HepG2 (cell line): Measurements from ENCODE around the gene ABCB6. TPM values are rescaled to one million over a fixed set of nuclear protein-coding genes. Genes with fewer than 3 reads are reported as not detected.

Experiments used
- ARID2 ChIP-seq: sonication (generic); formaldehyde crosslinking; IDR thresholded peaks from 2 replicates; pipeline ENCODE4 v1.8.1; 2022; ENCODE audit warnings: mild to moderate bottlenecking, missing genetic modification reagents, borderline replicate concordance
- FOXO4 ChIP-seq: sonication (generic); formaldehyde crosslinking; conservative IDR thresholded peaks from 2 replicates; pipeline ENCODE4 v1.8.1; 2023; ENCODE audit warnings: missing genetic modification reagents
- GATAD1 ChIP-seq: IDR thresholded peaks from 2 replicates; pipeline ENCODE4 v1.6.1; 2016; ENCODE audit warnings: missing genetic modification reagents, missing compliant biosample characterization
- GMEB1 ChIP-seq: sonication (generic); formaldehyde crosslinking; IDR thresholded peaks from 2 replicates; pipeline ENCODE4 v1.5.1; 2020; ENCODE audit warnings: missing genetic modification reagents, mild to moderate bottlenecking, borderline replicate concordance
- KDM6A ChIP-seq: IDR thresholded peaks from 2 replicates; pipeline ENCODE4 v1.6.1; 2016; ENCODE audit warnings: low read depth
- KLF12 ChIP-seq: sonication (generic); formaldehyde crosslinking; IDR thresholded peaks from 2 replicates; pipeline ENCODE4 v1.4.0; 2020; ENCODE audit warnings: missing genetic modification reagents, borderline replicate concordance
- PRPF4 ChIP-seq: fragments of 200-400 bp; formaldehyde crosslinking; IDR thresholded peaks from 2 replicates; pipeline ENCODE4 v1.6.1; 2016; ENCODE audit warnings: low read length, low read depth; ENCODE audit not compliant: poor library complexity, severe bottlenecking
- RXRA ChIP-seq: sonication (generic); formaldehyde crosslinking; IDR thresholded peaks from 2 replicates; pipeline ENCODE4 v1.5.1; 2020; ENCODE audit warnings: missing genetic modification reagents
- SKIL ChIP-seq: sonication (generic); formaldehyde crosslinking; IDR thresholded peaks from 2 replicates; pipeline ENCODE4 v1.8.0; 2022; ENCODE audit warnings: missing genetic modification reagents, mild to moderate bottlenecking, moderate library complexity, borderline replicate concordance
- YEATS4 ChIP-seq: sonication (generic); formaldehyde crosslinking; IDR thresholded peaks from 2 replicates; pipeline ENCODE4 v1.4.0; 2020; ENCODE audit warnings: missing genetic modification reagents, borderline replicate concordance
- ZKSCAN1 ChIP-seq: fragments of 150-350 bp; IDR thresholded peaks from 2 replicates; pipeline ENCODE4 v1.6.1; 2014; ENCODE audit warnings: low read length
- ZNF292 ChIP-seq: sonication (generic); formaldehyde crosslinking; IDR thresholded peaks from 2 replicates; pipeline ENCODE4 v1.8.1; 2022; ENCODE audit warnings: mild to moderate bottlenecking, low read depth, missing genetic modification reagents, borderline replicate concordance
- ZNF616 ChIP-seq: sonication (generic); formaldehyde crosslinking; IDR thresholded peaks from 2 replicates; pipeline ENCODE4 v1.5.0; 2020; ENCODE audit warnings: low read depth, mild to moderate bottlenecking, missing genetic modification reagents
- ZNF652 ChIP-seq: IDR thresholded peaks from 2 replicates; pipeline ENCODE4 v1.6.1; 2016; ENCODE audit warnings: low read depth, borderline replicate concordance
- ZNF781 ChIP-seq: sonication (generic); formaldehyde crosslinking; IDR thresholded peaks from 2 replicates; pipeline ENCODE4 v1.5.1; 2020; ENCODE audit warnings: borderline replicate concordance, mild to moderate bottlenecking, missing genetic modification reagents; ENCODE audit errors: not compliant biosample characterization
- ZSCAN31 ChIP-seq: sonication (generic); formaldehyde crosslinking; IDR thresholded peaks from 2 replicates; pipeline ENCODE4 v1.5.0; 2020; ENCODE audit warnings: low read depth, mild to moderate bottlenecking, missing genetic modification reagents
- polyA plus RNA-seq, 8 experiments: library from polyadenylated mRNA; depleted of rRNA in 3 of 8; stranded (reverse) in 7 of 8; unstranded in 1 of 8; fragments of >200 nt; fragmentation: Illumina TruSeq in 4 of 8; extraction: Trizol in 4 of 8; gene quantifications; 2 replicates each; pipeline versions ENCODE4 v1.2.1 to v1.2.3, GENCODE V29; 2011 to 2016; ENCODE audit warnings: low read depth in 4 of 8, missing spikeins in 1 of 8, mixed read lengths in 1 of 8; ENCODE audit not compliant: insufficient read depth in 1 of 8
- total RNA-seq, 5 experiments: library from RNA; depleted of rRNA; stranded (reverse); fragments of >200 nt; fragmentation: Illumina TruSeq; extraction: Trizol; gene quantifications; 2 replicates each; pipeline ENCODE4 v1.2.3, GENCODE V29; 2016; ENCODE audit warnings: low read depth in 1 of 5
- TF ChIP-seq, protein P1 (sequence below): sonication (generic); formaldehyde crosslinking; IDR thresholded peaks from 2 replicates; pipeline ENCODE4 v1.5.0; 2020; ENCODE audit warnings: missing genetic modification reagents
- TF ChIP-seq, protein P2 (sequence below): sonication (generic); formaldehyde crosslinking; IDR thresholded peaks from 2 replicates; pipeline ENCODE4 v1.5.1; 2020; ENCODE audit warnings: missing genetic modification reagents, mild to moderate bottlenecking, borderline replicate concordance

The ABCB6 gene
- total and polyA plus RNA-seq, 2 of the 13 experiments (the other 11 are each of a cell fraction or from before 2014, with no cell fraction given), result 91.1 to 137 TPM

DNA sequence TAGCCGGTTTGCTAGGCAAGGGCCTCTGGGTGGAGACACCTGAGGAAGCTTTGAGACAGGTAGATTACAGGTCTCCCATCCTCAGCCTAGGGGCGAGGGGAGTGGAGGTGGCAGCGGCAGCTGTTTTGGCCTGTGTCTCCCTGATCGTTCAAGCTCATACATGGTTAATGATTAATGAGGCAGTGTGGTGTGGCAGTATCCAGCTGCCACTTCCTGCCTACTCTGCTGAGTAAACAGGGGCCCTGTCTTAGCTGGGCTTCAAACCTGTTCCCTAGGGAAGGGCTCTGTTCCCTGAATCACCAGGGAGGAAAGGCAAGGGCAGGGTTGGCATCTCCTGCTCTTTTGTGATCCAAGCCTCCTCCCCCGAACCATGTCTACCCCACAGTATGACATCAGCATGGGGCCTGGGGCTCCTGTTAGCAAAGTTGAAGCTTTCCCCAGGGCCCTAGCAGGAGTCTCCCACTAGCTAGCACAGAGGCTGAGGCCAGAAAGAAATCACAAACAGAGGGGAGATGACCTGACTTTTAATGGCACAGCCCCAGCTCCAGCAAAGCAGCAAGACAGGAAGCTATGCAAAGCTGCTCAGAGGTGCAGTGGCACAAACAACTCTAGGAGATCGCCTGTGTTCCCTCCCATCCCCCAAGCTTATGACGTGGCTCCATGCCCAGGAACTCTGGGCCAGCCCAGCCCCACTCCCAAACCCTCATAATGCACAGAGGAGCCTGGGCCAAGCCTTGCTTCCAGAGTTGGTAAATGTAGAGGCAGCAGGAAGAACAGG, 30.6 kb upstream of the ABCB6 start (continued):
- TF ChIP-seq SKIL (no peak), FOXO4 (CRISPR knock-in tag) (no peak), PRPF4 (peak; percentile 81), ZNF616 (CRISPR knock-in tag) (0 out of 2 replicates have a peak, but pooled peaks have one; percentile 30), GATAD1 (CRISPR knock-in tag) (peak; percentile 59), ZKSCAN1 (no peak), ARID2 (peak; percentile 97), ZNF781 (CRISPR knock-in tag) (no peak), KLF12 (CRISPR knock-in tag) (no peak), ZSCAN31 (peak; percentile 80), ZNF292 (peak; percentile 92), ZNF652 (CRISPR knock-in tag) (no peak; the same call in 1 of the 2 replicates), GMEB1 (CRISPR knock-in tag) (peak; percentile 49; the same call in 1 of the 2 replicates), YEATS4 (CRISPR knock-in tag) (peak; percentile 76; the same call in 1 of the 2 replicates), KDM6A (CRISPR knock-in tag) (peak; percentile 73), RXRA (no peak; the same call in 1 of the 2 replicates)
- TF ChIP-seq, protein P1, sequence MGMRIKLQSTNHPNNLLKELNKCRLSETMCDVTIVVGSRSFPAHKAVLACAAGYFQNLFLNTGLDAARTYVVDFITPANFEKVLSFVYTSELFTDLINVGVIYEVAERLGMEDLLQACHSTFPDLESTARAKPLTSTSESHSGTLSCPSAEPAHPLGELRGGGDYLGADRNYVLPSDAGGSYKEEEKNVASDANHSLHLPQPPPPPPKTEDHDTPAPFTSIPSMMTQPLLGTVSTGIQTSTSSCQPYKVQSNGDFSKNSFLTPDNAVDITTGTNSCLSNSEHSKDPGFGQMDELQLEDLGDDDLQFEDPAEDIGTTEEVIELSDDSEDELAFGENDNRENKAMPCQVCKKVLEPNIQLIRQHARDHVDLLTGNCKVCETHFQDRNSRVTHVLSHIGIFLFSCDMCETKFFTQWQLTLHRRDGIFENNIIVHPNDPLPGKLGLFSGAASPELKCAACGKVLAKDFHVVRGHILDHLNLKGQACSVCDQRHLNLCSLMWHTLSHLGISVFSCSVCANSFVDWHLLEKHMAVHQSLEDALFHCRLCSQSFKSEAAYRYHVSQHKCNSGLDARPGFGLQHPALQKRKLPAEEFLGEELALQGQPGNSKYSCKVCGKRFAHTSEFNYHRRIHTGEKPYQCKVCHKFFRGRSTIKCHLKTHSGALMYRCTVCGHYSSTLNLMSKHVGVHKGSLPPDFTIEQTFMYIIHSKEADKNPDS (CRISPR knock-in tag), result peak; percentile 77; the same call in 1 of the 2 replicates
- TF ChIP-seq, protein P2, sequence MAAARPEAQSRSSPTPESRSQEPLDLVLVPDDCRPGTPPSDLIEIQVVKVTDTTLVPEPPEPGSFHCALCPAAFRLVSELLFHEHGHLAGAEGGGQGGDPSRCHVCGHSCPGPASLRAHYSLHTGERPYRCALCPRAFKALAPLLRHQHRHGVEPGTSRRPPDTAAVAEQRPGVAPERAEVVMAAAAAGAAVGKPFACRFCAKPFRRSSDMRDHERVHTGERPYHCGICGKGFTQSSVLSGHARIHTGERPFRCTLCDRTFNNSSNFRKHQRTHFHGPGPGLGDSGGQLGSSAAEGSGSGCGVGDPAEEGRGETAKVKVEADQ, result 0 out of 2 replicates have a peak, but pooled peaks have one; percentile 83
